GM23338 (cell line): ENCODE data around the gene MAFB.

Source experiments
- EZH2 ChIP-seq: fragments of 200-600 bp; sonication (generic); IDR thresholded peaks from one replicate; pipeline ENCODE4 v1.8.0; 2017; ENCODE audit warnings: antibody characterized with exemption, mild to moderate bottlenecking, low read depth; ENCODE audit not compliant: unreplicated experiment
- EZH2phosphoT487 ChIP-seq: fragments of 200-600 bp; sonication (generic); IDR thresholded peaks from one replicate; pipeline ENCODE4 v1.8.1; 2018; ENCODE audit warnings: antibody characterized with exemption; ENCODE audit not compliant: unreplicated experiment
- JUNB ChIP-seq: IDR thresholded peaks from one replicate; pipeline ENCODE4 v1.6.1; 2016; ENCODE audit warnings: antibody characterized with exemption; ENCODE audit not compliant: unreplicated experiment
- POLR2AphosphoS5 ChIP-seq: IDR thresholded peaks from 2 replicates; pipeline ENCODE4 v1.6.1; 2016; ENCODE audit warnings: antibody characterized with exemption, low read depth
- TF ChIP-seq, protein P1 (sequence below), 2 experiments: fragments of 200-600 bp in 1 of 2; sonication (generic) in 1 of 2; conservative IDR thresholded peaks; 2 replicates each; pipeline versions ENCODE4 v1.5.1 to v1.6.1; 2016 to 2017; ENCODE audit warnings: antibody characterized with exemption in 2 of 2, low read depth in 2 of 2, mild to moderate bottlenecking in 2 of 2, moderate library complexity in 1 of 2
- TF ChIP-seq, protein P2 (sequence below): IDR thresholded peaks from 2 replicates; pipeline ENCODE4 v1.6.1; 2016; ENCODE audit warnings: antibody characterized with exemption

- TF ChIP-seq JUNB (no peak), POLR2AphosphoS5 (no peak), EZH2 (no peak), EZH2phosphoT487 (no peak)
- TF ChIP-seq, protein P1, sequence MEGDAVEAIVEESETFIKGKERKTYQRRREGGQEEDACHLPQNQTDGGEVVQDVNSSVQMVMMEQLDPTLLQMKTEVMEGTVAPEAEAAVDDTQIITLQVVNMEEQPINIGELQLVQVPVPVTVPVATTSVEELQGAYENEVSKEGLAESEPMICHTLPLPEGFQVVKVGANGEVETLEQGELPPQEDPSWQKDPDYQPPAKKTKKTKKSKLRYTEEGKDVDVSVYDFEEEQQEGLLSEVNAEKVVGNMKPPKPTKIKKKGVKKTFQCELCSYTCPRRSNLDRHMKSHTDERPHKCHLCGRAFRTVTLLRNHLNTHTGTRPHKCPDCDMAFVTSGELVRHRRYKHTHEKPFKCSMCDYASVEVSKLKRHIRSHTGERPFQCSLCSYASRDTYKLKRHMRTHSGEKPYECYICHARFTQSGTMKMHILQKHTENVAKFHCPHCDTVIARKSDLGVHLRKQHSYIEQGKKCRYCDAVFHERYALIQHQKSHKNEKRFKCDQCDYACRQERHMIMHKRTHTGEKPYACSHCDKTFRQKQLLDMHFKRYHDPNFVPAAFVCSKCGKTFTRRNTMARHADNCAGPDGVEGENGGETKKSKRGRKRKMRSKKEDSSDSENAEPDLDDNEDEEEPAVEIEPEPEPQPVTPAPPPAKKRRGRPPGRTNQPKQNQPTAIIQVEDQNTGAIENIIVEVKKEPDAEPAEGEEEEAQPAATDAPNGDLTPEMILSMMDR (conservative IDR thresholded peaks at IDR 0.05; ENCODE audit: low read depth in 2 of 2) = no peak
- TF ChIP-seq, protein P2, sequence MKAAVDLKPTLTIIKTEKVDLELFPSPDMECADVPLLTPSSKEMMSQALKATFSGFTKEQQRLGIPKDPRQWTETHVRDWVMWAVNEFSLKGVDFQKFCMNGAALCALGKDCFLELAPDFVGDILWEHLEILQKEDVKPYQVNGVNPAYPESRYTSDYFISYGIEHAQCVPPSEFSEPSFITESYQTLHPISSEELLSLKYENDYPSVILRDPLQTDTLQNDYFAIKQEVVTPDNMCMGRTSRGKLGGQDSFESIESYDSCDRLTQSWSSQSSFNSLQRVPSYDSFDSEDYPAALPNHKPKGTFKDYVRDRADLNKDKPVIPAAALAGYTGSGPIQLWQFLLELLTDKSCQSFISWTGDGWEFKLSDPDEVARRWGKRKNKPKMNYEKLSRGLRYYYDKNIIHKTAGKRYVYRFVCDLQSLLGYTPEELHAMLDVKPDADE = no peak
Observed at GRCh38 chr20:40710603-40711002, 21.6 kb upstream of the MAFB start.
